Measurements from ENCODE around the gene ERBB2. TPM values are rescaled to one million over a fixed set of nuclear protein-coding genes. Genes with fewer than 3 reads are reported as not detected.
"Not testable (repeated sequence)": the region's sequence is repeated elsewhere in the genome, so short reads cannot be mapped to it uniquely, and the experiment has no call there.

The ERBB2 gene
- total and polyA plus RNA-seq, 2 of the 8 experiments (the other 6 are each of a cell fraction or from before 2014, with no cell fraction given) = 183 to 394 TPM

DNA sequence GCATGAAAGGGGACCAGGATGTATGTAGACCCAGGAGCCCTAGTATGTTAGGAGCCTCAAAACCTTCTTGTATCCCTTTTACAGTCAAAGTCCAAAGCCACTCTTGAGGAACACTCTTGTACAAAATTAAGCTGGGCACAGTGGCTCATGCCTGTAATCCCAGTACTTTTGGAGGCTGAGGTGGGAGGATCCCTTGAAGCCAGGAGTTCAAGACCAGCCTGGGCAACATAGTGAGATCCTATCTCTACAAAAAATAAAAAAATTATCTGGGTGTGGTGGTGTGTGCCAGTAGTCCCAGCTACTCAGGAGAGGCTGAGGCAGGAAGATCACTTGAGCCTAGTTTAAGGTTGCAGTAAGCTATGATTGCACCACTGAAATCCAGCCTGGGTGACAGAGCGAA, 26.1 kb downstream of the ERBB2 start:
- not testable (repeated sequence) for DNase-seq (ENCODE audit: low read depth in 1 of 2, low spot score in 2 of 2); H2BK5ac ChIP-seq (ENCODE audit: low read depth, low read length); H3K79me1 ChIP-seq (ENCODE audit: low read depth, low read length); H2BK12ac ChIP-seq (ENCODE audit: low read depth, low read length); H3K23ac ChIP-seq (ENCODE audit: insufficient read length); H3K4ac ChIP-seq (replicated peaks; ENCODE audit: insufficient read length, low read depth, low read length); H2BK20ac ChIP-seq (ENCODE audit: low read length); H3K14ac ChIP-seq (ENCODE audit: insufficient read length); H4K91ac ChIP-seq (replicated peaks; ENCODE audit: insufficient read length, low read length); H3K27ac ChIP-seq (ENCODE audit: low read depth, low read length); H3K79me2 ChIP-seq (ENCODE audit: control insufficient read depth in 1 of 2, insufficient read depth in 2 of 2, low read length in 2 of 2); H3K56ac ChIP-seq (replicated peaks; ENCODE audit: insufficient read length, low read depth, low read length); H4K5ac ChIP-seq (ENCODE audit: insufficient read length, low read depth, low read length); H3K23me2 ChIP-seq (ENCODE audit: low read depth, low read length); H3K4me3 ChIP-seq (ENCODE audit: extremely low read depth in 1 of 4, insufficient read depth in 2 of 4, low read depth in 3 of 4, low read length in 4 of 4); H2AFZ ChIP-seq (ENCODE audit: low read length); H3K18ac ChIP-seq (ENCODE audit: extremely low read depth, low read length); H3K9ac ChIP-seq (replicated peaks in 1 of 4; ENCODE audit: extremely low read depth in 1 of 4, low read depth in 3 of 4, low read length in 3 of 4); H3K9me3 ChIP-seq (ENCODE audit: insufficient read depth in 2 of 2, low read depth in 1 of 2, low read length in 1 of 2); H2AK5ac ChIP-seq (ENCODE audit: low read depth, low read length); H3K27me3 ChIP-seq (replicated peaks in 1 of 4; ENCODE audit: control insufficient read depth in 3 of 4, extremely low read depth in 1 of 4, insufficient read depth in 3 of 4, low read length in 3 of 4); FAIRE-seq; H2BK15ac ChIP-seq (ENCODE audit: low read length); H4K8ac ChIP-seq (ENCODE audit: extremely low read depth, insufficient read depth, low read length); H2BK120ac ChIP-seq (replicated peaks; ENCODE audit: low read depth, low read length); H3K4me2 ChIP-seq (ENCODE audit: insufficient read depth in 1 of 2, low read depth in 2 of 2, low read length in 2 of 2)
- H3K4me1 ChIP-seq (replicated peaks in 1 of 4; ENCODE audit: control insufficient read depth in 3 of 4, insufficient read depth in 4 of 4, low read length in 3 of 4) = peaks cover 0 to 11% (median 4%) of the 10 kb centered on the region in 4 experiments; a peak in 6 of 7 replicates
- 0 out of 2 replicates have a peak, but pooled peaks have one; percentile 1 for TF ChIP-seq POLR2AphosphoS5 (IDR thresholded peaks at IDR 0.05; ENCODE audit: low read depth, low read length)
- POLR2A ChIA-PET (ENCODE audit: partially characterized antibody) = interaction anchor here (0.5 to 1.5 kb wide), 7 partner anchors 12 to 55 kb away, joined by 3 to 5 read pairs (median 3); partner anchors contain the start of gene PGAP3
- CTCF ChIA-PET (ENCODE audit: partially characterized antibody) = interaction anchor here (0.5 to 1.2 kb wide), 6 partner anchors 12 to 505 kb away, joined by 3 to 4 read pairs (median 3); no protein-coding TSS in a partner anchor
- peaks cover 15 to 62% (median 39%) of the 10 kb centered on the region in 4 experiments for H3K36me3 ChIP-seq (ENCODE audit: control insufficient read depth in 2 of 4, insufficient read depth in 4 of 4, low read length in 3 of 4)
- peaks cover 8 to 22% of the 10 kb centered on the region in 2 experiments for H4K20me1 ChIP-seq (replicated peaks in 1 of 2; ENCODE audit: control insufficient read depth in 1 of 2, insufficient read depth in 2 of 2, low read length in 2 of 2)
- 100% methylated on average over 1 of the region's 1 CpG; no CpG with 5 or more reads in 1 of the 2 experiments for WGBS, 2 experiments (ENCODE audit: extremely low coverage in 1 of 2, insufficient coverage in 1 of 2, insufficient read length in 1 of 2, insufficient replicate concordance in 2 of 2, low coverage in 1 of 2, low lambda C conversion rate in 2 of 2, missing lambda C conversion rate in 1 of 2)
